Choroid plexus epithelial cell (primary cell): ENCODE measurements around the gene ZRANB3.
"Not testable (repeated sequence)": the region's sequence is repeated elsewhere in the genome, so short reads cannot be mapped to it uniquely, and the experiment has no call there.

Source experiments
- DNase-seq: peaks from one replicate; pipeline ENCODE4 v3.0.0-alpha.2; 2010; ENCODE audit warnings: low read depth
- H3K4me3 ChIP-seq: 2 replicates; pipeline ENCODE4 v1.5.1; 2011; ENCODE audit warnings: low read depth, mild to moderate bottlenecking, control low read depth, low read length, moderate library complexity
- CTCF ChIP-seq: conservative IDR thresholded peaks from 2 replicates; pipeline ENCODE4 v1.5.1; 2011; ENCODE audit warnings: low read depth, mild to moderate bottlenecking, control low read depth, inconsistent platforms, low read length, moderate library complexity

The ZRANB3 gene

GRCh38 chr2:135094508-135094907, 436.5 kb downstream of the ZRANB3 start:
- no peak for DNase-seq
- TF ChIP-seq CTCF, result no peak
- H3K4me3 ChIP-seq, result no peak overlapping the region

- H3K4me3 ChIP-seq, result no peak overlapping the region
- TF ChIP-seq CTCF, result no peak
- no peak for DNase-seq
Measured at GRCh38 chr2:135093670-135094330, 437.2 kb downstream of the ZRANB3 start.

DNA sequence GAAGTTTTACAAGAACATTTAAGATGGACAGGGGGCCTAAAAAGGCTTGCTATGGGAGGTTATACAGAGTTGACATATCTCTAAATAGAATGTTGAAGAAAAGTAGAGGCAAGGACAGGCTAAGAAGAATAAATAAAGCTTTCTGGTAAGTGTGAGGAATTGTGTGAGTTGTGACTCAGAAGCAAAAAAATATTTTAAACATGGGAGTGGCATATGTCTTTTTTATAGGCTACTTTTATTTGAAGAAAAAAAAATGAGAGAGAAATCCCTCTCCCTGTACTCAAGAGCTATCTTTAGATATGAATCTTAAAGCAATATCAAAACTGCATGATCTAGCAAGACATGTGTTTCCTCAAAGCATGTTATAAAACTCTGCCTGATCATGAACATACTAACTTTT, 437.8 kb downstream of the ZRANB3 start:
- DNase-seq, result peak; percentile 7
- no peak for TF ChIP-seq CTCF

DNA sequence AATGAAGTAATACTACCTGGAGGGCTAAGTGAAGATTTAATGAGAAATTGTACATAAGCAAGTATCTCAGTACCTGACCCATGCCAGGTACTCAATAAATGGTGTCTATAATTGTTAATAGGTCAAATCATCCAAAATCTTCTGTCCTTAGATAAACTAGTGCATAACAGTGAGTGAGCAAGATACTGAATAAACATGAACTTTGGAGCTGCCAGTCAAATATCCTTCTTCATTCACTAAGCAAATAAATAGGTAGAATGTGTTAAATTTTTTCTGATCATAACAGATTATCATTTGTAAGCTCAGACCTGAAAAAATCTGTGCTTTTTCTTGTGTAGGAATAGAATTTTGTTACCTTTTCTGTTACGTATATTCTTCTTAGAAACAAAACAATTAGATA, 439.3 kb downstream of the ZRANB3 start:
- no peak overlapping the region for H3K4me3 ChIP-seq
- no peak for TF ChIP-seq CTCF
- no peak for DNase-seq

More for the DNA sequence above, 437.8 kb downstream of the ZRANB3 start:
- H3K4me3 ChIP-seq, result no peak overlapping the region

GRCh38 chr2:135089597-135089996, 441.4 kb downstream of the ZRANB3 start:
- not testable (repeated sequence) for DNase-seq

More at GRCh38 chr2:135089597-135089996, 441.4 kb downstream of the ZRANB3 start:
- not testable (repeated sequence) for H3K4me3 ChIP-seq
